ENCODE measurements around the gene RAB38.

RAB38 gene

GRCh38 chr11:88203604-88204003, 28.4 kb upstream of the RAB38 start:
- TF ChIP-seq, protein P1, sequence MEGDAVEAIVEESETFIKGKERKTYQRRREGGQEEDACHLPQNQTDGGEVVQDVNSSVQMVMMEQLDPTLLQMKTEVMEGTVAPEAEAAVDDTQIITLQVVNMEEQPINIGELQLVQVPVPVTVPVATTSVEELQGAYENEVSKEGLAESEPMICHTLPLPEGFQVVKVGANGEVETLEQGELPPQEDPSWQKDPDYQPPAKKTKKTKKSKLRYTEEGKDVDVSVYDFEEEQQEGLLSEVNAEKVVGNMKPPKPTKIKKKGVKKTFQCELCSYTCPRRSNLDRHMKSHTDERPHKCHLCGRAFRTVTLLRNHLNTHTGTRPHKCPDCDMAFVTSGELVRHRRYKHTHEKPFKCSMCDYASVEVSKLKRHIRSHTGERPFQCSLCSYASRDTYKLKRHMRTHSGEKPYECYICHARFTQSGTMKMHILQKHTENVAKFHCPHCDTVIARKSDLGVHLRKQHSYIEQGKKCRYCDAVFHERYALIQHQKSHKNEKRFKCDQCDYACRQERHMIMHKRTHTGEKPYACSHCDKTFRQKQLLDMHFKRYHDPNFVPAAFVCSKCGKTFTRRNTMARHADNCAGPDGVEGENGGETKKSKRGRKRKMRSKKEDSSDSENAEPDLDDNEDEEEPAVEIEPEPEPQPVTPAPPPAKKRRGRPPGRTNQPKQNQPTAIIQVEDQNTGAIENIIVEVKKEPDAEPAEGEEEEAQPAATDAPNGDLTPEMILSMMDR (IDR thresholded peaks at IDR 0.05; ENCODE audit: low read depth, low read length, missing control alignments): no peak
- no peak for DNase-seq (ENCODE audit: low read depth)
- in situ Hi-C loops (cut with HindIII; ENCODE audit: low sequenced_read_pairs): no loop called here
- H3K4me3 ChIP-seq (ENCODE audit: low read depth, low read length): no peak overlapping the region

GRCh38 chr11:88202498-88202897, 27.3 kb upstream of the RAB38 start:
- in situ Hi-C loops (cut with HindIII; ENCODE audit: low sequenced_read_pairs): no loop called here
- TF ChIP-seq, protein P1 (IDR thresholded peaks at IDR 0.05; ENCODE audit: low read depth, low read length, missing control alignments): no peak

GRCh38 chr11:88196393-88196792, 21.1 kb upstream of the RAB38 start:
- no peak overlapping the region for H3K4me3 ChIP-seq (ENCODE audit: low read depth, low read length)
- in situ Hi-C loops (cut with HindIII; ENCODE audit: low sequenced_read_pairs): no loop called here
- DNase-seq (ENCODE audit: low read depth): no peak
- TF ChIP-seq, protein P1 (IDR thresholded peaks at IDR 0.05; ENCODE audit: low read depth, low read length, missing control alignments): no peak

More at GRCh38 chr11:88202498-88202897, 27.3 kb upstream of the RAB38 start:
- no peak overlapping the region for H3K4me3 ChIP-seq (ENCODE audit: low read depth, low read length)
- DNase-seq (ENCODE audit: low read depth): no peak

DNA sequence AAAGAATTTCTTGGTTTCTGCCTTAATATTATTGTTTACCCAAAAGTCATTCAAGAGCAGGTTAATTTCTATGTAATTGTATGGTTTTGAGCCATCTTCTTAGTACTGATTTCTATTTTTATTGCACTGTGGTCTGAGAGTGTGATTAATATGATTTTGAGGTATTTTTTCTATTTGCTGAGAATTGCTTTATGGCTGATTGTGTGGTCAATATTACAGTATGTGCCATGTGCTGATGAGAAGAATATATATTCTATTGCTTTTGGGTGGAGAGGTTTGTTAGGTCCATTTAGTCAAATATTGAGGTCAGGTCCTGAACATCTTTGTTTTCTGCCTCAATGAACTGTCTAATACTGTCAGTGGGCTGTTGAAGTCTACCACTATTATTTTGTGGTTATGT, 20.7 kb upstream of the RAB38 start:
- no peak for DNase-seq (ENCODE audit: low read depth)
- TF ChIP-seq, protein P1 (IDR thresholded peaks at IDR 0.05; ENCODE audit: low read depth, low read length, missing control alignments): no peak
- no peak overlapping the region for H3K4me3 ChIP-seq (ENCODE audit: low read depth, low read length)
- in situ Hi-C loops (cut with HindIII; ENCODE audit: low sequenced_read_pairs): no loop called here

GRCh38 chr11:88194990-88195389, 19.7 kb upstream of the RAB38 start:
- no peak overlapping the region for H3K4me3 ChIP-seq (ENCODE audit: low read depth, low read length)
- in situ Hi-C loops (cut with HindIII; ENCODE audit: low sequenced_read_pairs): no loop called here
- TF ChIP-seq, protein P1 (IDR thresholded peaks at IDR 0.05; ENCODE audit: low read depth, low read length, missing control alignments): no peak
- DNase-seq (ENCODE audit: low read depth): no peak

DNA sequence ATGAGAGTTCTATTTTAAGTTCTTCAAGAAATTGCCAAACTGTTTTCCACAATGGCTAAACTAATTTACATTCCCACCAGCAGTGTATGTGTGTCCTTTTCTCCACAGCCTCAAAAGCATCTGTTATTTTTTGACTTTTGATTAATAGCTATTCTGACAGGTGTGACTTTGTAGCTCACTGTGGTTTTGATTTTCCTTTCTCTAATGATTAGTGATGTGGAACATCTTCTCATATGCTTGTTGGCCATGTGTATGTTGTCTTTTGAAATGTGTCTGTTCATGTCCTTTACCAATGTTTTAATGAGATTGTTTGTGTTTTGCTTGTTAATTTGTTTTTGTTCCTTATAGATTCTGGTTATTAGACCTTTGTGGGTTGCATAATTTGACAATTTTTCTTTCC, 18.0 kb upstream of the RAB38 start:
- in situ Hi-C loops (cut with HindIII; ENCODE audit: low sequenced_read_pairs): no loop called here
- TF ChIP-seq, protein P1 (IDR thresholded peaks at IDR 0.05; ENCODE audit: low read depth, low read length, missing control alignments): no peak
- no peak for DNase-seq (ENCODE audit: low read depth)
- H3K4me3 ChIP-seq (ENCODE audit: low read depth, low read length): no peak overlapping the region

GRCh38 chr11:88188932-88189253, 13.7 kb upstream of the RAB38 start:
- in situ Hi-C loops (cut with HindIII; ENCODE audit: low sequenced_read_pairs): no loop called here
- no peak for DNase-seq (ENCODE audit: low read depth)
- TF ChIP-seq, protein P1 (IDR thresholded peaks at IDR 0.05; ENCODE audit: low read depth, low read length, missing control alignments): no peak
- H3K4me3 ChIP-seq (ENCODE audit: low read depth, low read length): no peak overlapping the region

All from astrocyte of the cerebellum (primary cell).